ENCODE results near the gene SYT1. TPM values are rescaled to one million over a fixed set of nuclear protein-coding genes. Genes with fewer than 3 reads are reported as not detected.

Gene SYT1
- total RNA-seq, 1 donor from 2014 or later, result 13.0 TPM

GRCh38 chr12:79266343-79267144 is 402.0 kb downstream of the SYT1 start:
- no peak for TF ChIP-seq CTCF (IDR thresholded peaks at IDR 0.05; ENCODE audit: unreplicated experiment)
- H3K9me3 Mint-ChIP-seq (ENCODE audit: unreplicated experiment), result no peaks in the 10 kb centered on the region
- no peak overlapping the region for H3K27ac Mint-ChIP-seq (ENCODE audit: unreplicated experiment)
- no peak for DNase-seq (ENCODE audit: low spot score)
- H3K4me3 Mint-ChIP-seq (ENCODE audit: unreplicated experiment), result no peak overlapping the region
- H3K27me3 Mint-ChIP-seq (ENCODE audit: unreplicated experiment), result no peaks in the 10 kb centered on the region
- H3K36me3 Mint-ChIP-seq (ENCODE audit: low read depth, unreplicated experiment), result no peaks in the 10 kb centered on the region
- no peaks in the 10 kb centered on the region for H3K4me1 Mint-ChIP-seq (ENCODE audit: unreplicated experiment)

GRCh38 chr12:79267580-79267979 is 403.0 kb downstream of the SYT1 start:
- no peak for DNase-seq (ENCODE audit: low spot score)
- Mint-ChIP-seq H3K27ac (ENCODE audit: unreplicated experiment) (no peak overlapping the region), H3K4me1 (ENCODE audit: unreplicated experiment) (no peaks in the 10 kb centered on the region), H3K4me3 (ENCODE audit: unreplicated experiment) (no peak overlapping the region), H3K27me3 (ENCODE audit: unreplicated experiment) (no peaks in the 10 kb centered on the region), H3K9me3 (ENCODE audit: unreplicated experiment) (no peaks in the 10 kb centered on the region), H3K36me3 (ENCODE audit: low read depth, unreplicated experiment) (no peaks in the 10 kb centered on the region)
- TF ChIP-seq CTCF (IDR thresholded peaks at IDR 0.05; ENCODE audit: unreplicated experiment), result no peak

GRCh38 chr12:79274501-79275064 is 410.0 kb downstream of the SYT1 start:
- DNase-seq (ENCODE audit: low spot score), result no peak
- H3K9me3 Mint-ChIP-seq (ENCODE audit: unreplicated experiment), result no peaks in the 10 kb centered on the region
- no peak overlapping the region for H3K4me3 Mint-ChIP-seq (ENCODE audit: unreplicated experiment)
- H3K27ac Mint-ChIP-seq (ENCODE audit: unreplicated experiment), result no peak overlapping the region
- H3K36me3 Mint-ChIP-seq (ENCODE audit: low read depth, unreplicated experiment), result peaks cover 16% of the 10 kb centered on the region
- peaks cover 5% of the 10 kb centered on the region for H3K27me3 Mint-ChIP-seq (ENCODE audit: unreplicated experiment)
- no peak for TF ChIP-seq CTCF (IDR thresholded peaks at IDR 0.05; ENCODE audit: unreplicated experiment)
- H3K4me1 Mint-ChIP-seq (ENCODE audit: unreplicated experiment), result peaks cover 12% of the 10 kb centered on the region

GRCh38 chr12:79275631-79276030 is 411.1 kb downstream of the SYT1 start:
- TF ChIP-seq CTCF (IDR thresholded peaks at IDR 0.05; ENCODE audit: unreplicated experiment), result no peak
- no peak for DNase-seq (ENCODE audit: low spot score)
- H3K4me1 Mint-ChIP-seq (ENCODE audit: unreplicated experiment), result peaks cover 12% of the 10 kb centered on the region

GRCh38 chr12:79283364-79283763 is 418.8 kb downstream of the SYT1 start:
- no peaks in the 10 kb centered on the region for H3K4me1 Mint-ChIP-seq (ENCODE audit: unreplicated experiment)
- no peak overlapping the region for H3K27ac Mint-ChIP-seq (ENCODE audit: unreplicated experiment)
- H3K4me3 Mint-ChIP-seq (ENCODE audit: unreplicated experiment), result no peak overlapping the region
- peaks cover under 1% of the 10 kb centered on the region for H3K36me3 Mint-ChIP-seq (ENCODE audit: low read depth, unreplicated experiment)
- peaks cover 1% of the 10 kb centered on the region for H3K27me3 Mint-ChIP-seq (ENCODE audit: unreplicated experiment)
- H3K9me3 Mint-ChIP-seq (ENCODE audit: unreplicated experiment), result no peaks in the 10 kb centered on the region
- DNase-seq (ENCODE audit: low spot score), result no peak
- TF ChIP-seq CTCF (IDR thresholded peaks at IDR 0.05; ENCODE audit: unreplicated experiment), result no peak

More at GRCh38 chr12:79275631-79276030, 411.1 kb downstream of the SYT1 start:
- H3K36me3 Mint-ChIP-seq (ENCODE audit: low read depth, unreplicated experiment), result peaks cover 16% of the 10 kb centered on the region
- no peak overlapping the region for H3K4me3 Mint-ChIP-seq (ENCODE audit: unreplicated experiment)
- H3K27ac Mint-ChIP-seq (ENCODE audit: unreplicated experiment), result no peak overlapping the region
- H3K27me3 Mint-ChIP-seq (ENCODE audit: unreplicated experiment), result peaks cover 5% of the 10 kb centered on the region
- H3K9me3 Mint-ChIP-seq (ENCODE audit: unreplicated experiment), result no peaks in the 10 kb centered on the region
